NCI-H1436 treated with DMSO at 0.1 percent for 48 hours (cell line): ENCODE data around the gene SHROOM3.
A peak's percentile ranks its signal among the peaks of the same experiment; 100 is the strongest.

Source experiments
- DNase-seq: peaks from one replicate; lab custom pipeline; 2025; lab: John Stamatoyannopoulos, UW

The SHROOM3 gene

DNA sequence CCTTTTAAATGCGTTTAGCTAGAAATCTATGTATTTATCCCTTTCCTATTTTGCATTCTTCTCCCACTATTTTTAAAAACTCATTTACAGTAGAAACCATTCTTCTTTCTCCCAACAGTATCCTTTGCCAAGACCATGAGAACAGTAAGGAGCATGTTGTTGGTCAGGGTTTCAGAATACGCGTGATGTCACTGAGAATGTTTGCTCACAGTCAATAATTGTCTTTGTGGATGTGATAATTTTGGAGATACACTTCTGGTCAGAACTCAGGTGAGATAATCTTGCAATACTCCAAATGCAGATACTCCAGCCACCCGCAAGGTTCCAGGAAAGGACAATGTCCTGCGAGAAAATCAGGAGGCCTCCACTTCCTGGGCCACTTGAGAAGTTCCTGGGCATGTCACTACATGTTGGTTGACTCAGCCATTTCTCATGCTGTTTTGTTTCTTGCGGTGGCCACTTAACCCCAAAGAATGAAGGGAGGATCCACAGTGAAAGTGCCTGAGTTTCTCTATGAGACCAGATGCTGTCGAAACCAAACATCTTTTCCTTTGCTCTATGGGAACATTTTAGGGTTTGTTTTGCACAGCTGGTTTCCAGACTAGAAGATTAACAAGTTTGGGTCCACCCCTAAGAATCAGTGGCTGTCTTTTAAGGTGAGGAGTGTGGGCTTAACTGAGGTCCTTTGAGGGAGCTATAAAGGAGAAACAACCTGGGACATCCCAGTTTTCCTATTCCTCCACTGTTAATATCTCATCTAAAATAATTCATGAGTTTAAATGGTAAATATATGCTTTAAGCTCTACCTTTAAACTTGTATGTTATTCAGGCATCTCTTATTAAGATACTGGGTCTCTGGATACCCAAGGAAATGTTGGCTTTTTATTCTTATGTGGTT lies 346.9 kb downstream of the SHROOM3 start:
- no peak for DNase-seq

DNA sequence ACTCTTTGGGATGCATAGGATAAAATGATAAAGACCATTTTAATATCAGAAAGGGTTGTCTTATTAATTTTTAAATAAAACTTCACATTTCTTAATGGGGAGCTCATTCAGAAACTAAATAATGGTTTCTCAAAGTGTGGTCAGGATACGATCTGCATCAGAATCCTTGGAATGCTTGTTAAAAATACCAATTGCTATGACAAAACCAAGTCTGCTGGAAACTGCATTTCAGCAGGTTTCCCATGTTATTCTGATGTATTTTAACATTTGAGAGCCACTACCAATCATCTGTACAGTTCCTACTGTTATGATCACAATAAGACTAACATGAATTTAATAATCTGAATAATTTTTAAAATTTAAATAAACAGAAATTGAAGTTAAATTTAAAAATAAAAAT lies 347.8 kb downstream of the SHROOM3 start:
- DNase-seq, result no peak

DNA sequence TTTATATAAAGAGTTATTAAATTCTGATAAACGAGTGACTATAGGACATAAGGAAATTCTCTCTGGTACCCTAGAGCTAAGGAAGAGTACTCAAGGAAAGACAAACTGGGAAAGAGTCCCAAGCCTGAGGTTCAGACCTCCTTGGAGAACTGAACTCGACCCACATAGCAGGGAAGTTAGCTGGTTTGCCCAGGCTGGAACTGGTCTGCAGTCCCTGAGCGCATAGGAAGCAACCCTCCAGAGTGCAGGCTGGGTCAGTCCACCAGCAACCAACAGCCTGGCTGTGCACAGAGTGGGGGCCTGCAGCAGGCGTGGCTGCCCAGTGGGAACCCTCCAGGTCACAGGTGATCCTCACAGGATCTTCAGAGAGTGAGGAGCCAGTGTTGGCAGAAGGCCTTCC lies 348.8 kb downstream of the SHROOM3 start:
- DNase-seq, result no peak

DNA sequence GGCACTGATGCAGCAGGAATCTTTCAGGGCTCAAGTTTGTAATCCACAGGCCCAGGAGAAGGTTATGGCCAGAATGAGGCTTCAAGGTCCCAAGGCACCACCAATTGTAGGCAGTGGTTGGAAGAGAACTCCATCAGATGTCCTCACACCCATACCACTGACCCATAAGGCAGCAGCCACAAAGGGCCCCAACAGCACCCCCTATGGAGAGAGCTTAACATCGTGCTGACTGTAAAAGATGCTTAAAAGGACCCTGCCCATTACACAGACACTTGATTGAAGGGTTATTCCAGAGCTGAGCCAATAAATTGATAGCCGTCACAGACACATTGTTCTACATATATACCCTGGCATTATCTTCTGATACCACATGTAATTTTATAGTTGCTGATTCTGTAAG lies 349.2 kb downstream of the SHROOM3 start:
- DNase-seq, result no peak

DNA sequence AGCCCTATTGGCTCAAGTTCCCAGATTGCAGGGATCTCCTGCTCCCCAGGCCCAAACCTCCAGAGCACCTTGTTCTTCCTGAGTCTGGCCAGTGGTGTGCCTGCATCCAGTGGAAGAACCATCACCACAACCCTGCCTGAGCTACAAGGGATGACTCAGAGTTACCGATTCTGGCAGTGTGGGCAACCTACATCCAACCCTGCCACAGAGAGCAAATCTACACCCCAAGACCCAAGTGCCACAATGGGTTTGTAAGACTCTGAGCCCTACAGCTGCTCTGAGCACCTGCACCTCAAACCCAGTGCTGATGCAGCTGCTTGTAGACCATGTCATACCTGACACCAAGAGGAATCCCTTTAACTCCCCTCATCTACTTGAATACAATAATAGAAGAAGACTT lies 352.9 kb downstream of the SHROOM3 start:
- no peak for DNase-seq

DNA sequence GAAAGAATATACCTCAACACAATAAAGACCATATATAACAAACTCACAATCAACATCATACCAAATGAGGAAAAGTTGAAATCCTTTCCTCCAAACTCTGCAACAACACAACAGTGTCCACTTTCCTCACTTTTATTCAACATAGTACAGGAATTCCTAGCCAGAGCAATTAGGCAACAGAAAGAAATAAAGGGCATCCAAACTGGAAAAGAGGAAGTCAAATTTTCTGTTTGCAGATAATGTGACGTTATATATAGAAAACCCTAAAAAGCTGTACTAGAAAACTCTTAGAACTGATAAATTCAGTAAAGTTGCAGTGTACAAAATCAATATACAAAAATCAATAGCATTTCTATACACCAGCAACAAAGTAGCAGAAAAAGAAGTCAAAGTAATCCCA lies 355.3 kb downstream of the SHROOM3 start:
- no peak for DNase-seq

DNA sequence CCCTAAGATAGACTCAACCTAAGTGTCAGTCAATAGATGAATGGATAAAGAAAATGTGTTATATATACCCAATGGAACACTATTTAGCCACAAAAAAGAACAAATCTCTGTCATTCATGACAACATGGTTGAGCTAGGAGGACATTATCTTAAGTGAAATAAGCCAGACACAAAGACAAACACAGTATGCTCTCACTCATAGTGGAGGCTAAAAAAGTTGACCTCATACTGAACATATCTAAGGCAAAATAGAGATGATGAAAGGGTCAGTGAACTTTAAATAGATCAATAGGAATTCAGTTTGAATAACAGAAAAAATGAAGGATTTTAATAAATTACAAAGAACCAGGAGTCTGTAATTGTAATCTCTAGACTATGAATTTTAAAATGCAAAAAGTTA lies 356.4 kb downstream of the SHROOM3 start:
- DNase-seq, result no peak

DNA sequence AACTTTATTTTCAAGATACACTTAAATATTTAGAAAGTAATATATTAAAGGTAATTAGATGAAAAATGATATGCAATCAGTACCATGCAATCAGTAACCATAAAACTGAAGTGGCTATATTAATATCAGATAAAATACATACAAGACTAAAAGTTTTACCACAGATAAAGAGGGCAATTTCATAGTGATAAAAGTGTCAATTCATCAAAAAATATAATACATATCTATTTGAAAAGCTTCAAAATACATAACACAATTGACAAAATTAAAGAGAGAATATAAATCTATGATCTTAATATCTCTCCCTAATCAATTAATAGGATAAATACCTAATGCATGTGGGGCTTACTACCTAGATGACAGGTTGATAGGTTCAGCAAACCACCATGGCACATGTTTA lies 357.4 kb downstream of the SHROOM3 start:
- no peak for DNase-seq

DNA sequence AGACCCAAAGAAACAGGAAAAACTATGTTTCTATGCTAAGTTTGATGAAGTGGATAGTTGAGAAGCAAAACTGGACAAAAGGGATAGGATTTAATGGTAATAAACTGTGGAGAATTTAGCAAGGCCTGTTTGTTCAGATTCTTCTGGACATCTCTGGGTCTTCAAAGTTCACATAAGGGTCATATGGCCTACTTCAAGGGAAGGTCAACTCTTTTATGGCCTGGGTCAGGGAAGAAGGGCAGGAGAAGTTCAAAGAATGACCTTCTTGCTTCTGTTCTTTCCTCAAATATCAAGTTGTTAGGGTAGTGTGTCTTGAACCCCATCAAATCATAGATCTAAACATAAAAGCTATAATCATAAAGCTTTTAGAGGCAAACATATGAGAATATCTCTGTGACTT lies 360.2 kb downstream of the SHROOM3 start:
- no peak for DNase-seq

DNA sequence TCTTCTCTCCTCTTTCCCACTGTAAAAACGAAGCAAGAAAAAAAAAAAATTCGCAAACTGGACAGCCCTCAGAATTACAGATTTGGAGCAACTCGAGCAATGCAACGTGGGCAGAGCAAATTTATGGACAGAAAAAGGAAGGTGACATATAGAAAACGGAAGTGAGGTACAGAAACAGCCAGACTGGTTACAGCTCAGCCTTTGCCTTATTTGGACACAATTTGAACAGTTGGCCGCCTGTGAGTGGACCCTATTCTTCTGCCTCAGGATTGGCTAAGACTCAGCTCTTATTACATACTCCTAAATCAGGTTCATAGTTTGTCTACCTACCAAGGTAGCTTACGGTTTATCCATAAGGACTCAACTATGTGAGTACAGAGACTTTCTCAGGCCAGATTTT lies 364.1 kb downstream of the SHROOM3 start:
- no peak for DNase-seq

DNA sequence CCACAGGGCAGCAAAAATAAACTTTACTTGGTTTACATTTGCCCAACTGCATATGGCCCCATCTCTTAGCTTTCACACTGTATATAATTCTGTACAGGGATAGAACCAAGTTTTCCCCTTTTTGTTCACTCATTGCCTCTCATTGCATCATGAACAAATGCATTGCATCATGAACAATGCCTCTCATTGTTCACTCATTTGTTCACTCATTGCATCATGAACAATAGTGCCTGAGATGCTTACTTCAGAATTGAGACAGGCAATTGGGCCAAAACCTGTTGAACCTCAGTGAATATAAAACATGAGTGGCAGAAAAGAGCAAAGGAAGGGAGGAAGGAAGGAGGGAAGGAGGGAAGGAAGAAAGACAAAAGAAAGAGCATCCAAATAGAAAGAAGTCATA lies 364.7 kb downstream of the SHROOM3 start:
- no peak for DNase-seq

DNA sequence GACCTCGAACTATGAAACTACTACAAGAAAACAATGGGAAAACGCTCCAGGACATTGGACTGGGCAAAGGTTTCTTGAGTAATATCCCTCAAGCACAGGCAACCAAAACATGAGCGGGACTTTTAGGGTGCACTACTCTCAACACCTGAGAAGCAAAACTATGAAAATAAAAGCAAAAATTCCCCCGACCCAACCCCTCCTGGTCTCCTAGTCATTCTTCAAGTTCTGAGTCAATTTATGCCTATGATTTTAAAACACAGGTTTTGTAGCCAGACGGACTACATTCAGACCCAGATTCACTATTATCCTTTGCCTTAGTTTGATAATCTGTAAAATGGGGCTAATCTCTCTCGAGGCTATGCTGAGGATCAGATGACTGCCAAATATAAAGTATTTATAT lies 365.9 kb downstream of the SHROOM3 start:
- DNase-seq, result no peak

DNA sequence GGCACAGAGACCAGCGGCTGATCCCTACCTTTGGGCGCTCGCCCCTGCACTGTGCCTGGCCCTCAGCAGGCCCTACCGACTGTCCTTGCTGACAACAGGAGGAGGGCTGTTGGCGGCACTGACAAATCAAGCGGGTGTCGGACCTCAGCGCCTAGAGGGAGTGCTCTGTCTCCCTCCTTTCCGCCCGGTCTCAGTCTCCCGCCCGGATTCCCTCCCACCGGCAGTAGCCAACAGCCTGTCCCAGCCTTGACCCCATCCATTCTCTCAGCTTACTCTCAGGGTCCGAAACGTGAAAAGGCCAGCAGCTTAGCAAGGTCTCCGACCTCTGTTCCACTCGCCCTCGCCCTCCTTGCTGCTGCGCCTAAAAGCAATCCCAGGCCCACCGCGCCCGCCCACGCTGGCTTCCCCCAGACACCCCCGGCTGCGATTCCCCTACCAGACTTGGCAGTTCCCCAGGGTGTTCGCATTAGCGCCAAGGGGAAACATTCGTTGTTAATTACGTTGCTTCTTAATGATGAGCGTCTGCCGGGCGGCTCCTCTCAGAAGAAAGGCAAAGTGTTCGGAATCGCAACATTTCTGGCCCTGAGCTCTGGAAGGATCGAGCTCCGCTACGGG lies 366.7 kb downstream of the SHROOM3 start:
- no peak for DNase-seq

DNA sequence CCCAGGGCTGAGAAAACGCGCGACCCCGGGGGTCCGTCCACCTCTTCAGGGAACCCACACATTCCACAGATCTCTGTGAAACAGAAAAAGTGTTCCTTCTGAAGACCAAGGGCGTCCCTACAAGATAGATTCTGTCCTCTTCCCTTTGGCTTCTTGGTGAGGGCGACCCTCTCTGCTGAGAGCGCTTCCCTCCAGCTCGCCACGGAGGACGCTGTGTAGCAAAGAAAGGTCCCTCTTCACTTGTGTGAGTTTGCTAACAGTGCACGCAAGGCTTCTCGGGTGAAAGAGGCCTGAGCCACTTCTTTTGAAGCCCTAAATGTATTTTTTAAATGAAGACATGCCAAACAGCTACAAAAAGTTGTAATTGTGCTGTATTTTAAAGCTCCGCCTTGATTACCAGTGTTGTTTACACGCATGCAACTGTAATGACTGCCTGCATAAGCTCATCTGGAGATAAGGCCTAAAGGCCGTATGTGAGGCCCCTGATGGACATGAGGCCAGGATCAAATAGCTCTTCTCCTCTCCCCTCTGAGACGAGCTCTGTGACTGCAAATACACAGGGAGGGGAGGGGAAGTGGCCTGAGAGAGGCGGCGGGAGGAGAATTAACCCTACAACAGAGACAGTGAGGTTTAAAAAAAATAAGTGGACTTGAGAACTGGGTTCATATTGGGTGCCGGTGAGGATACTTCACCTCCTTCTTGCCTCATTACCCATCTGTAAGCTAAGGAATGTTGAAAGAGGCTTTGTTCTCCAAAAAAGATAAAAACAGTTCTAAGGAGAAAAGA lies 367.4 kb downstream of the SHROOM3 start:
- DNase-seq, result no peak

DNA sequence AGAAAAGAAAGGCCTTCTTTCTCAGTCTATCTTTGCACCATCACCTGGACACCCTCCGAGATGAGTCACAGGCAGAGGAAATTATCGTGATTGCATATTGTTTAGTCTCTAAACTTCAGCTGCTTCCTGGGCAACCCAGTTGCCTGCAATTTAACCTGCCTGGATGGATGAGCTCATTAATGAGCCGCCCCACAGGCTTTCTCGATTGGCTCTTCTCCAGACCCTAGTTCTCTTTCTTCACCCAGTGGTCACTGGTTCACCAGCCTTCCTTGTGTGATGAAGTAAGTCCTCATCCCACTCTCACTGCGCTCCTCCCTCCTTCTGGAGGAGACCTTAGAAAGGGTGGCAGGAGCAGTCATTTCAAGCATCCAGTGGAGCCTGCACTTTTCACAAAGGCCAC lies 368.5 kb downstream of the SHROOM3 start:
- DNase-seq, result peak; percentile 38

DNA sequence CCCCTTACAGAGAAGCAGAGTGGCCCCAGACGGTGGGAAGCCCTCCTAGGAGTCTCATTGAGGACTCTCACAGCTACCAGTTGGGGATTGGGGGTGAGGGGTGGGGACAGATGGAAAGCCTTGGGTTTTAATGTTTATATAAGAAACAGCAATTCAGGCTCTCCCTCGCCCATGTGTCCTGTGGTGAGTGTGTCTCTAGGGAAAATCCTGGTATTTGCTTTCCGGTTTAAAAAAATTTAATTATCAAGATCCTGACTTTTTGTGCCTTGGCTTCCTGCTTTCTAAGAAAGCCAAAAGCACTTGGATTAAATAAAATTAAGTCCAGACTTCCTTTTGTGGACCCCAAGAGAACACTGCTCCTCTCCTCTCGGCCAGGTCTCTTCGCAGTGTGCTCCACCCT lies 369.1 kb downstream of the SHROOM3 start:
- DNase-seq, result no peak

DNA sequence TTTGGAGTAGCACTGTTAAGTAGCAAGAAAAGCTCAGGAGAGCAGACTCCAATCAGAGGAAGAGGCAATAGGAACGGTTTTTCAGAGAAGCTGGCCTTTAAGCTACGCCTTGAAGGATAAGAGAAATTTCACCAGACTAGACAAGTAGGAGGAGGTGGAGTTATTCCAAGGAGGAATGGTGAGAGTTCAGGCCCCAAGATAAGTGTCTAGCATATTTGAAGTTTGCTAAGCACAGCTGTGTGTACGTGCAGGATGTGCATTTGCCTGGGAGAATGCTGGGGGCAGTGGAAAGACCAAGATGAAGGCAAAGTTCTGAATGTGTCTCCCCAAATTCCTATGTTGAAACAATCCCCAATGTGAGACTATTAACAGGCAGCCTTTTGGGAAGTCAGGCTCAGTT lies 371.3 kb downstream of the SHROOM3 start:
- DNase-seq, result no peak

DNA sequence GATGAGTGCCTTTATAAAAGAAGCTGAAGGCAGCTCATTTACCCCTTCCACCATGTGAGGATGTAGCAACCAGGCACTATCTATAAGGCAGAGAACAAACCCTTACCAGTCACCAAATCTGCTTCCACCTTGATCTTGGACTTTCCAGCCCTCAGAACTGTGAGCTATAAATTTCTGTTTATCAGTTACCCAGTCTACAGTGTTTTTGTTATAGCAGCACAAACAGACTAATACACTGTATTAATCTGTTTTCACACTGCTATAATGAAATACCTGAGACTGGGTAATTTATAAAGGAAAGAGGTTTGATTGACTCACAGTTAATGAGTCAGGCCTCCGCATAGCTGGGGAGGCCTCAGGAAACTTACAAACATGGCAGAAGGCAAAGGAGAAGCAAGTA lies 371.7 kb downstream of the SHROOM3 start:
- no peak for DNase-seq

DNA sequence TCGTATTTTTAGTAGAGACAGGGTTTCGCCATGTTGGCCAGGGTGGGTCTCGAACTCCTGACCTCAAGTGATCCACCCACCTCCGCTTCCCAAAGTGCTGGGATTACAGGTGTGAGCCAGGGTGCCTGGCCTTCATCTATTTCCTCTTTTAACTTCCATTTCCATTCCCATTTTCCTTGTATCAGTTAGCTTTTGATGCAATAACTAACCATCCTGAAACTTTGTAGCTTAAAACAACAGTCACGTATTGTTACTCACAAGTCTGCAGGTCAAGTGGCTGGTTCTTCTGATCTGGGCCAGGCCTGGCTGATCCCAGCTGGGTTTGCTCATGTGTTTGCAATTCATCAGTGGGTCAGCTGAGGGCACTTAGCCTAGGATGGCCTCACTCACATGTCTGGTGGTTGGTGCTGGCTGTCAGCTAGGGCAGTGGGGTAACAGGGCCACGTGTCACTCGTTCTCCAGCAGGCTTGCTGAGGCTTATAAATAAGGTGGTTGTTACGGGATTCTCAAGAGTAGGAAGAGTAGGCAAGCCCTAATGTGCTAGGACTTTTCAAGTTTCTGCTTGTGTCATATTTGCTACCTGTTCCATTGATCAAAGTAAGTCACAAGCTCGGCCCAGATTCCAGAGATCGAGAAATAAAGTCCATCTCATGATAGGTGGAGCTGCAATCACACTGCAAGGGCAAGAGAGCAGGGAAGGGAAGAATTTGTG lies 374.7 kb downstream of the SHROOM3 start:
- DNase-seq, result no peak

DNA sequence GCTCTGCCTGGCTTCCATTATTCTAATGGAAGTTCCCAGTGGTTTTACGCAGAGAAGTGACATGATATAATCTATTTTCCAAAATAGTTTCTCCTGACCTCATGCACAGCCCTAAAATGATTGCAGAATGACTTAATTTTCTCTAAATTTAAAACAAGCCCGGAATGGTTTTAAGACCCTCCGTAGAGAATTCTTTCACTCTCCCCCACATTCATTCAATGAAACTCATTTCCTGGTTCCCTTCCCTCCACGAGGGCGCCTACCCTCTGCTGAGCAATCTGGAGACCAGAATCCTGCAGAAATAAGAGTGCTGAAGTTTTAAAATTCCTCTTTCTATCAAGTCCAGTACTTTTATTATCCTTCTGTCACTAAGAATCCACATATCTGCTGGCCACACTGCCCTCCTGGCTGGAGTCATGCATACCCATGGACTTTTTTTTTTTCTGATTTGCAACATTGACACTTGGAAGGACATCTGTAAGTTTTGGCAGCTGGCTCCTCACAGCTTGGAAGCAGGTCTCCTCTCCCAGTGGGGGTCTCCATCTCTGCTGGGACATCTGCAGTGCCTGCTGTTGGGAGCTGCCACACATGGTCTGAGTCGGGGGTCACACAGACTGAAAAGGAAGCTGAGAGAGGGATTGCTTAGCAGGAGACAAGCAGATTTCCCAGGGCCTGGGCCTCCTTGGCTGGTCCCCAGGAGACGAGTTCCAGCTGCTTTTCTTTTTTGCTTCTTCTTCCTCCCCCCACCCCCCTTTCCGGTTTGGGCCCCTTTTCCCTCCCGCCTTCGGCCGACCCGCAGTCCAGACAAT lies 376.8 kb downstream of the SHROOM3 start:
- DNase-seq, result no peak

DNA sequence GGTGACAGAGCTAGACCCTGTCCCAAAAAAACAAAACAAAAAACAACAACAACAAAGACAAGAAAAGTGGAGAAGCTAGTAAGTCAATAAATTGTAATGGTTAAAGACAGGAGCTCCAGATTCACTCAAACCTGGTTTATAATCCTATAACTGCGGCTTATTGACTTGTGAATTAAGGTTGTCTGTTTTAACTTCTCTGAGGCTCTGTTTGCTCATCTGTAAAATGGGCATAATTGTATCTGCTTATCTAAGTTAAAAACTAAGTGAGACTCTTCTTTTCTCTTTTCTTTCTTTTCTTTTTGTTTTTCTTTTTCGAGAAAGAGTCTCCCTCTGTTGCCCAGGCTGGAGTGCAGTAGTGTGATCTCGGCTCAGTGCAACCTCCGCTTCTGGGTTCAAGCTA lies 378.0 kb downstream of the SHROOM3 start:
- no peak for DNase-seq
